PC-9 (cell line): ENCODE data around the gene TPM2. TPM values are rescaled to one million over a fixed set of nuclear protein-coding genes. Genes with fewer than 3 reads are reported as not detected.

Experiments
- BruUV-seq: library from RNA; stranded (reverse); fragments of 400-500 nt; replicated peaks from 2 replicates; lab custom pipeline; 2021; lab: Mats Ljungman, UMichigan
- CTCF ChIA-PET: fragments of 300-600 bp; sonication (Branson Sonifier 250); formaldehyde crosslinking; loops from one replicate; lab custom pipeline; 2022; ENCODE audit warnings: antibody characterized with exemption; lab: Charles Lee
- POLR2A ChIA-PET: fragments of 300-600 bp; sonication (Branson Sonifier 250); formaldehyde crosslinking; loops from one replicate; lab custom pipeline; 2022; ENCODE audit warnings: antibody characterized with exemption; ENCODE audit not compliant: unreplicated experiment; lab: Charles Lee
- DNase-seq, 2 experiments: peaks; one replicate each; pipeline versions ENCODE4 v3.0.0 to v3.0.0-alpha.2; 2015 to 2022; ENCODE audit warnings: mixed read lengths in 1 of 2
- H2AFZ ChIP-seq: fragments of 200-600 bp; sonication (generic); 2 replicates; pipeline ENCODE4 v1.8.1; 2017; ENCODE audit warnings: antibody characterized with exemption
- H3F3A ChIP-seq: fragments of 200-600 bp; sonication (generic); 2 replicates; pipeline ENCODE4 v1.8.1; 2017; ENCODE audit warnings: antibody characterized with exemption, mild to moderate bottlenecking, low read depth; ENCODE audit not compliant: insufficient read depth
- H3K27ac ChIP-seq: fragments of 200-600 bp; sonication (generic); 2 replicates; pipeline ENCODE4 v1.6.1; 2016; ENCODE audit warnings: mixed run types
- H3K27me3 ChIP-seq: fragments of 200-600 bp; sonication (generic); 2 replicates; pipeline ENCODE4 v1.6.1; 2016; ENCODE audit warnings: low read depth, mixed run types; ENCODE audit not compliant: insufficient read depth
- H3K36me3 ChIP-seq: fragments of 200-600 bp; sonication (generic); 2 replicates; pipeline ENCODE4 v1.6.1; 2016; ENCODE audit warnings: low read depth, mixed run types
- H3K4me1 ChIP-seq: fragments of 200-600 bp; sonication (generic); replicated peaks from 2 replicates; pipeline ENCODE4 v1.6.1; 2016; ENCODE audit warnings: mixed run types; ENCODE audit not compliant: insufficient read depth
- H3K4me2 ChIP-seq: fragments of 200-600 bp; sonication (generic); 2 replicates; pipeline ENCODE4 v1.6.1; 2017; ENCODE audit warnings: mixed run types
- H3K4me3 ChIP-seq: fragments of 200-600 bp; sonication (generic); 2 replicates; pipeline ENCODE4 v1.6.1; 2016; ENCODE audit warnings: mixed run types
- H3K79me2 ChIP-seq: fragments of 200-600 bp; sonication (generic); 2 replicates; pipeline ENCODE4 v1.6.1; 2017; ENCODE audit warnings: low read depth, mixed run types
- H3K9me2 ChIP-seq: fragments of 200-600 bp; sonication (generic); 2 replicates; pipeline ENCODE4 v1.8.1; 2017; ENCODE audit warnings: mild to moderate bottlenecking; ENCODE audit not compliant: insufficient read depth
- H3K9me3 ChIP-seq: fragments of 200-600 bp; sonication (generic); 2 replicates; pipeline ENCODE4 v1.8.1; 2016; ENCODE audit warnings: low read depth; ENCODE audit not compliant: insufficient read depth
- H4K20me1 ChIP-seq: fragments of 200-600 bp; sonication (generic); 2 replicates; pipeline ENCODE4 v1.8.1; 2017; ENCODE audit not compliant: insufficient read depth
- EZH2 ChIP-seq: fragments of 200-600 bp; sonication (generic); IDR thresholded peaks from 2 replicates; pipeline ENCODE4 v1.8.0; 2017; ENCODE audit warnings: antibody characterized with exemption, low read depth
- intact Hi-C: fragments of 100-400 bp; cut with micrococcal nuclease; formaldehyde crosslinking; loops from one replicate; pipeline ENCODE4 v1.10.0; 2022; ENCODE audit not compliant: unreplicated experiment
- total RNA-seq: library from RNA; stranded (reverse); gene quantifications from 2 replicates; pipeline ENCODE4 v1.2.3, GENCODE V29; 2021
- TF ChIP-seq, protein P1 (sequence below): fragments of 200-600 bp; sonication (generic); conservative IDR thresholded peaks from 2 replicates; pipeline ENCODE4 v1.6.1; 2017; ENCODE audit warnings: mixed run types, antibody characterized with exemption, mild to moderate bottlenecking, moderate library complexity

The TPM2 gene
- total RNA-seq, 1 experiment from 2014 or later, result 30.5 TPM

DNA sequence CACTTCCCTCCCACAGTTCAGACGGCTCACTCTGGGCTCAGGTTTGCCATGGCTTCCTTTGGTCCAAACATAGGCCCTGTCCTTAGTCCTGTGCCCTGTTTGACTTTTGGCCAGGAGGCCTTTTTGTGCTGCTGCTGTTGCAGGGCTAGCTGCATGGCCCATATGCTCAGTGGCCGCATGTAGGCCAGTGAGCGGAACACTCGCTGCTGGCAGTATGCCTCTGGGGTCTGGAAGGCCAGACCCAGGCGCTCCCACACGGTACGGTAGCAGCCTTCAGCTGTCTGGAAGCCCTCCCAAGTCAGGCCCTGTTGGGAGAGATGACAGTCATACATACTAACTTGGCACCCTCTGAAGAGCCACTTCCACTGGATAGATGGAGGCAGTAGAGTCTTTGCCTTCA, 47.4 kb upstream of the TPM2 start:
- TF ChIP-seq, protein P1, sequence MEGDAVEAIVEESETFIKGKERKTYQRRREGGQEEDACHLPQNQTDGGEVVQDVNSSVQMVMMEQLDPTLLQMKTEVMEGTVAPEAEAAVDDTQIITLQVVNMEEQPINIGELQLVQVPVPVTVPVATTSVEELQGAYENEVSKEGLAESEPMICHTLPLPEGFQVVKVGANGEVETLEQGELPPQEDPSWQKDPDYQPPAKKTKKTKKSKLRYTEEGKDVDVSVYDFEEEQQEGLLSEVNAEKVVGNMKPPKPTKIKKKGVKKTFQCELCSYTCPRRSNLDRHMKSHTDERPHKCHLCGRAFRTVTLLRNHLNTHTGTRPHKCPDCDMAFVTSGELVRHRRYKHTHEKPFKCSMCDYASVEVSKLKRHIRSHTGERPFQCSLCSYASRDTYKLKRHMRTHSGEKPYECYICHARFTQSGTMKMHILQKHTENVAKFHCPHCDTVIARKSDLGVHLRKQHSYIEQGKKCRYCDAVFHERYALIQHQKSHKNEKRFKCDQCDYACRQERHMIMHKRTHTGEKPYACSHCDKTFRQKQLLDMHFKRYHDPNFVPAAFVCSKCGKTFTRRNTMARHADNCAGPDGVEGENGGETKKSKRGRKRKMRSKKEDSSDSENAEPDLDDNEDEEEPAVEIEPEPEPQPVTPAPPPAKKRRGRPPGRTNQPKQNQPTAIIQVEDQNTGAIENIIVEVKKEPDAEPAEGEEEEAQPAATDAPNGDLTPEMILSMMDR, result no peak
- TF ChIP-seq EZH2, result no peak
- POLR2A ChIA-PET, result no interaction called here
- no peak overlapping the region for H3K4me2 ChIP-seq
- no peak overlapping the region for H2AFZ ChIP-seq
- H3K27ac ChIP-seq, result no peak overlapping the region
- no peak overlapping the region for H3K4me3 ChIP-seq
- 0 out of 2 replicates have a peak, but pooled peaks cover 12% of the 10 kb centered on the region for H3K36me3 ChIP-seq
- H3K9me2 ChIP-seq, result no peaks in the 10 kb centered on the region
- peaks cover 27% of the 10 kb centered on the region for H3F3A ChIP-seq
- CTCF ChIA-PET, result no interaction called here
- no peaks in the 10 kb centered on the region for H3K27me3 ChIP-seq
- intact Hi-C loops, result loop anchor here (10.0 kb wide), 1 partner anchor 252 kb away; no protein-coding TSS in a partner anchor
- H3K4me1 ChIP-seq, result peaks cover 11% of the 10 kb centered on the region
- DNase-seq, result no peak
- H4K20me1 ChIP-seq, result no peaks in the 10 kb centered on the region
- BruUV-seq, result no TSS peak
- no peaks in the 10 kb centered on the region for H3K9me3 ChIP-seq
- peaks cover 15% of the 10 kb centered on the region for H3K79me2 ChIP-seq

- H3K4me1 ChIP-seq, result peaks cover 11% of the 10 kb centered on the region
- H3K27me3 ChIP-seq, result no peaks in the 10 kb centered on the region
- no peak overlapping the region for H2AFZ ChIP-seq
- intact Hi-C loops, result loop anchor here (1.0 to 10.0 kb wide), 2 partner anchors 146 to 251 kb away; no protein-coding TSS in a partner anchor
- TF ChIP-seq, protein P1, result peak; percentile 77
- no peak for TF ChIP-seq EZH2
- 0 out of 2 replicates have a peak, but pooled peaks cover 12% of the 10 kb centered on the region for H3K36me3 ChIP-seq
- no peak overlapping the region for H3K4me3 ChIP-seq
- no peak overlapping the region for H3K27ac ChIP-seq
- H3K79me2 ChIP-seq, result peaks cover 20% of the 10 kb centered on the region
- H4K20me1 ChIP-seq, result no peaks in the 10 kb centered on the region
- H3K9me2 ChIP-seq, result no peaks in the 10 kb centered on the region
- H3K9me3 ChIP-seq, result no peaks in the 10 kb centered on the region
- DNase-seq, result peak; percentile 52 to 61
- H3K4me2 ChIP-seq, result no peak overlapping the region
- POLR2A ChIA-PET, result no interaction called here
- CTCF ChIA-PET, result interaction anchor here (0.6 to 1.0 kb wide), 3 partner anchors 13 to 146 kb away, joined by 3 to 4 read pairs (median 3); partner anchors contain the start of genes GBA2, HINT2 and RGP1
- H3F3A ChIP-seq, result peaks cover 33% of the 10 kb centered on the region
- no TSS peak for BruUV-seq
These were observed 46.5 kb upstream of the TPM2 start for GRCh38 chr9:35736201-35736633.

- intact Hi-C loops, result loop anchor here (5.0 to 10.0 kb wide), 2 partner anchors 132 to 249 kb away; no protein-coding TSS in a partner anchor
- Histone ChIP-seq H3K79me2 (peaks cover 41% of the 10 kb centered on the region), H3K4me3 (peak overlapping the region; percentile 86; the same call in 1 of the 2 replicates), H3K36me3 (0 out of 2 replicates have a peak, but pooled peaks cover 12% of the 10 kb centered on the region), H3K27ac (peak overlapping the region; percentile 79; the same call in 1 of the 2 replicates), H3K27me3 (no peaks in the 10 kb centered on the region), H3K4me2 (peak overlapping the region; percentile 84), H3F3A (peaks cover 38% of the 10 kb centered on the region), H3K9me3 (no peaks in the 10 kb centered on the region), H3K4me1 (peaks cover 31% of the 10 kb centered on the region), H2AFZ (no peak overlapping the region), H3K9me2 (no peaks in the 10 kb centered on the region), H4K20me1 (no peaks in the 10 kb centered on the region)
- CTCF ChIA-PET, result interaction anchor here (0.6 to 1.1 kb wide), 3 partner anchors 14 to 167 kb away, joined by 5 to 7 read pairs (median 6); no protein-coding TSS in a partner anchor
- no peak for DNase-seq
- POLR2A ChIA-PET, result interaction anchor here (0.7 kb wide), 1 partner anchor 22 kb away, joined by 4 read pairs; no protein-coding TSS in a partner anchor
- no TSS peak for BruUV-seq
- TF ChIP-seq EZH2, result no peak
- TF ChIP-seq, protein P1, result no peak
These were observed 44.4 kb upstream of the TPM2 start for GRCh38 chr9:35734096-35734495.
